Amygdala (tissue), 56 donors: ENCODE data around the gene TLR5.

Experiments used
- DNase-seq, 56 donors: peaks; one replicate each; lab custom pipeline; 2025; lab: John Stamatoyannopoulos, UW

Gene TLR5

DNA sequence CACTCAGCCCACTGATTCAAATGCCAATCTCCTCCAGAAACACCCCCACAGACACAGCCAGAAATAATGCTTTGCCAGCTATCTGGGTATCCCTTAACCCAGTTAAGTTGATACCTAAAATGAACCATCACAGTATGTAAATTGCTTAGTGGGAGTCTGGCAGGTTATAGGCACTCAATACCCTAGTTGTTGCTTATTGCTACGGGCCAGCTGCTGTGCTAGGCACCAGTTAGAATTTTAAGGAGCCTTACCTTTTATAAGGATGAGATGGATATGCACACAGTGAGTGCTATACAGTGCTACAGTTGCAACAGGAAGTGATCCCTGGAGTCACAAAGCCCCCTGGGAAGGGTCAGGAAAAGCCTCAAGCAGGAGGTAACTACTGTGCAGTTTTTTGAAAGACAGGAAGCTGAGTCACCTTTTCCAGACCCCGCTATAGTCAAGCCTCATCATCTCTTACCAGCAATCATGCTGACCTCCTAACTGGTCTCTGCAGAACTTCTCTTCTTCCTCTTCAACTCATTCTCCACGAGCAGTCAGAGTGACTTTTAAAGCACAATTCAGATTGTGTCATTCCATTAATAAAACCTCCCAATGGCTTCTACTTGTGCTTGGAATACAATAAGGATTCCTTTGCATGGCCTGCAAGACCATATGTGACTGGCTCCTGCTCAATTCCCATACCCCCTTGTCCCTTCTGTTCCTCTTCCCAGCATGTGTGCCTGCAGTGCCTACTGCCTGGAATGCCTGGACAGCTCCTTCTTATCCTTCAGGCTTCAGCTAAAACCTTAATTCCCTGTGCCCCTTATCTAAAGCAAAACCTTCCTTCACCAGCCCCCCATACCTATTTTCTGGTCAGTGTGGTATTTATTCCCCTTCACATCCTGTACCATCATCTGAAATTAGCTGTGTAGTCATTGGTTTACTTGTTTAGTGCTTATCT, 10.4 kb upstream of the TLR5 start:
- no peak for DNase-seq

GRCh38 chr1:223152399-223152798, 9.4 kb upstream of the TLR5 start:
- no peak for DNase-seq

GRCh38 chr1:223150443-223150842, 7.4 kb upstream of the TLR5 start:
- DNase-seq, result no peak

DNA sequence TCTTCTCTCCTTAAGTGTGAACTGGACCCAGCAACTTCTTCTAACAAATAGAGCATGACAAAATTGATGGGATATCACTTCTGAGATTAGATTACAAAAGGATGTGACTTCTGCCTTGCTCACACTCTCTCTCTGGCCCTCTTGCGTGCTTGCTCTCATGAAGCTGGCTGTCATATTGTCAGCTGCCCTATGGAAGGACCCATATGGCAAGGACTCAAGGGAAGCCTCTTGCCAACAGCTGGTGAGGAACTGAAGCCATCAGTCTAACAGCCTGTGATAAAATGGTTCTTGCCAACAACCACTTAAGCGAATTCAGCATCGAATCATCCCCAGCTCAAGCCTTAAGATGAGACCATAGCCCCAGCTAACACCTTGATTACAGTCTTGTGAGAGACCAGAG, 4.8 kb upstream of the TLR5 start:
- DNase-seq, result no peak

- no peak for DNase-seq
Measured at GRCh38 chr1:223147409-223147808, 4.4 kb upstream of the TLR5 start.

- no peak for DNase-seq
Measured at GRCh38 chr1:223146745-223147144, 3.7 kb upstream of the TLR5 start.

GRCh38 chr1:223144914-223145313, 1.9 kb upstream of the TLR5 start:
- DNase-seq, result no peak

DNA sequence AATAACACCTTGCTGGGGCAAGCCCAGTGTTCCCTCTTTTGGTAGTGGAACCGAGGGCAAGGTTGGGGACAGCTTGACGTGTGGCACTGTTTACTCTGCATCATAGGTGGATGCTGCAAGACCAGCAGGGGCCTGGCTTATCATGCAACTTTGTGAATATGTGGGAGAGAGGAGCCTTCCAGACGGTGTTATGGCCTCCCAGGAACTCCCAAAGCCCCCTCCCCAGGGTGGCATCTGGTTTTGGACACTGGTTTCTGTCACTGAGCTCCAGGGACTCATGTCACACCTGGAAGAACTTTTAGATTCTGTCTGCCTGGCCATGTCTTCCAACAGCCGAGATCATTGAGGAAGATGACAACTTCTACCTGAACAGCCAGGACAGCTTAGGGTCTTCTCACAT, 1.4 kb upstream of the TLR5 start:
- no peak for DNase-seq

- DNase-seq, result peak in 9 of 56 donors; percentile 10 to 31 (median 16)
Measured at GRCh38 chr1:223143537-223144248, 645 bp upstream of the TLR5 start.

- DNase-seq, result no peak
Measured at GRCh38 chr1:223142269-223142668, 779 bp downstream of the TLR5 start.

DNA sequence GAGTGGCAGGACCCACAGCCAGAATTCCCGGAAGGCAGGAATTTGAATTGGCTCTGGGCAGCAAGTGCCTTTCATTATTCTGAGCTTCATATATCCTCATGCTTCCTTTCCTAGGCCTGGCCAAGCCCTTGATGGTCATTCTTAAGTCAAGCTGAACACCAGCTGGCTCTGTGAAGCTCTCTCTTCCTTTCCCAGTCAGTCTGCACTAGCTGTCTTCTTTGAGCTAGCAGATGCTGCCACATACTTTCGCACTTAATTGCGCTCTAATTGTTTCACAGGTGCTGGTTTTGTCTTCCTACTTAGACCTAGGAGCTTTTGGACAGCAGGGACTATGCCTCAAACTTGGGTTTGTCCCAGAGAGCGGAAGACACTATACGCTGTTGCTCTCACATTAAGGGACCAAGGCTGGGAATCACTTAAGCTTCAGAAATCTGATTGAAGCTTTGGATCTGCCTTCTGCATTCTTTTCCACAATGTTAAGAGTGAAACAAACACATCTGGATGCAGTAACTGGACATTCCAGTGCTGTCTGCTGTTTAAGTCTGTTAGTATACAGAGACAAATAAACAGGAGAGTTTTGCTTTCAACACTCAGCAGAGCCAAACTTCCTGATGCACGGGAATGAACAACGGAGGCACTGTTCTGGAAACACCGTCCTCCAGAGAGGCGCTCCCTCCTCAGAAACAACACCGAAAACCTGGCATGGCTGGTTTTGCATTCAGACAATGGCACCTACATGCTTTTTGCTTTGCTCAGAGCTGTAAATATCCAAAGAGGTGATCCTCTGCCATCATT, 2.2 kb downstream of the TLR5 start:
- peak in 1 of 56 donors; percentile 2 for DNase-seq

GRCh38 chr1:223137455-223138085, 5.5 kb downstream of the TLR5 start:
- DNase-seq, result peak in 2 of 56 donors; percentile 6 to 24

GRCh38 chr1:223136086-223136485, 7.0 kb downstream of the TLR5 start:
- peak in 1 of 56 donors; percentile 1 for DNase-seq

DNA sequence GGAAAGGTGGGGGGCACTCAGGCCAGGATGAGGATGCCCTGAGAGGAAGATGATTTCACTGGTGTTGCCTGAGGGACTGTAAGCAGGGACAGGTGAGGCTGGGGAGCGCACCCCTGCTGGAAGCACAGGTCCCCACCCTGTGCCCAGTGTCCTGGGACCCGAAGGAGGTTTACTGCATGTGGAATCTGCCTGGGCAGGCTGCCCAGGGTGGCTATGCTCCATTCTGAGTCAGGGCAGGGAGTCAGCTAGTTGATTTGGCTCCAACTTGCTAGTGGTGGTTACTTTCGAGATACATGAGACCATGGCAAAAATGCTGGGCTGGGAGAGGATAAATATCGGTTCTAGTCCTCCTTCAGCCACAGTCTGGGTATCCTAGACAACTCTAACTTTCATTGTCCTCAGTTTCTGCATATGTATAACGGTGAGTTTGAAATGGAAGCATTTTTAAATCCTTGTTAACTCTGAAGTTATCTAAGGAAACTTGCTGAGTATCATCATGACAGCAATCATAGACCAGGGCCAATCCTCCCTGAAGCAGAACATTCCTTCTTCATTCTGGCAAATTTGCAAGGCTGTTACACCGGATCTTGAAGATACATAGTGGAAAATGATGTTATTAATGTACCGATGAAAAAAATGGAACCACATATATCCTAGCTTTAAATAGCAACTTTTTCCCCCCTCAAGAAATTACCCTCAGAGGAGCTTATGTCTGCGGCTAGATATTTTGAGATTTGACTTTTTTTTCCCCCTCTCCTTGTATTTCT, 7.7 kb downstream of the TLR5 start:
- DNase-seq, result no peak

DNA sequence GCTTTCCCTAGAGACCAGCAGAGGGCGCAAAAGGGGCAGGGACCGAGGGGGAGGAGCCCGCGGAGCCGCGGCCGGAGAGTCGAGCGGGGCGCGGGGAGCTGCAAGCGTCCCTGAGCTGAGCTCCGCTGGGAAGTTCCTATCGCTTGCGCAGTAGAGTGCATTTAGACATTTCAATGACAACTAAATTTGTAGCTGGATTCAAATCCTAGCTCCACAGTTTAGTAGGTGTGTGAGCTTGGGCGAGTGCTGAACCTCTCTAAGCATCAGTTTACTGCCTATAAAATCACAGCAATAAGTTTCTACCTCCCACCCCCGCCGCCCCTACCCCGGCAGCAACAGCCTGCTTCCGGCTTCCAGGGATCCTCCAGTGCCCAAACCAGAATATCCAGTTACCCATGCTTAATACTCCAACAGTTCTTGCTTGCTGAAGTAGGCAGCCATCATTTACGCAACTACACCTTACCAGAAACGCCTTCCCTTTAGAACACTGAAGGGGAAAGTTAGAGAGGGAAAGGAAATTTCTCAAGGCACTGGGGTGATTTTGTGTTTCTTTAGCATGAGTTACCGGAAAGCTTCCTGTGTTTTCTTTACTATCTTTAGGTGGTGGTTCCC, 9.1 kb downstream of the TLR5 start:
- DNase-seq, result peak in 51 of 56 donors; percentile 8 to 82 (median 60)

- peak in 2 of 56 donors; percentile 18 to 48 for DNase-seq
Measured at GRCh38 chr1:223133306-223133823, 9.7 kb downstream of the TLR5 start.

GRCh38 chr1:223129229-223129901, 13.7 kb downstream of the TLR5 start:
- DNase-seq, result peak in 38 of 56 donors; percentile 5 to 74 (median 26)

DNA sequence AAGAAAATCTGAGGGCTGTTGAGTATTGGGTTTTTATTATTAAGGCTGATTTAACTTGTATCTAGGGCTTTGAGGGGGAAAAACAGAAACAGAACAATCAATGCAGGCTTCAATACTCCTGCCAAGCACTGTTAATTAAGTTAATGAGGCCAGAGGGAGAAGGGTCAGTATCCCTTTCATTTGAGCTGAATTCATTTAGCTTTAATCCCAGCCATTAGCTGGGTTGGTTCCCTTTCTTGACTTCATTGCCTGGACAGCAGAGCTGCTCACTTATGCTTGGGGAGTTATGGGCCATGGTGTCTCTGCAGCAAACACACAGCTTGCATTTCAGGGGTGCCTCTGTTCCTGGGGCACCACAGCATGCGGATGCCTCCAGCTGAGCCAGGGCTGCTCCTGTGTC, 16.3 kb downstream of the TLR5 start:
- DNase-seq, result peak in 2 of 56 donors; percentile 11 to 24
